GM18519 (cell line): ENCODE data around the gene LLGL1.

ENCODE experiments used
- ATAC-seq: cut with Tn5 transposase; IDR thresholded peaks from one replicate; pipeline ENCODE4 v1.9.1; 2021; ENCODE audit warnings: mild to moderate bottlenecking, moderate library complexity; ENCODE audit not compliant: unreplicated experiment, low FRiP score

Gene LLGL1

GRCh38 chr17:18263885-18264682 is 38.6 kb downstream of the LLGL1 start:
- no peak for ATAC-seq

GRCh38 chr17:18267366-18267765 is 41.9 kb downstream of the LLGL1 start:
- ATAC-seq = no peak

GRCh38 chr17:18267927-18268711 is 42.7 kb downstream of the LLGL1 start:
- ATAC-seq = no peak

GRCh38 chr17:18270046-18270931 is 44.9 kb downstream of the LLGL1 start:
- no peak for ATAC-seq

GRCh38 chr17:18277076-18277475 is 51.6 kb downstream of the LLGL1 start:
- no peak for ATAC-seq

- ATAC-seq = no peak
These were observed 53.4 kb downstream of the LLGL1 start for GRCh38 chr17:18278867-18279266.

GRCh38 chr17:18280249-18280648 is 54.8 kb downstream of the LLGL1 start:
- ATAC-seq = no peak

GRCh38 chr17:18280766-18281371 is 55.4 kb downstream of the LLGL1 start:
- ATAC-seq = no peak

GRCh38 chr17:18281788-18282187 is 56.4 kb downstream of the LLGL1 start:
- ATAC-seq = no peak

- no peak for ATAC-seq
These were observed 59.9 kb downstream of the LLGL1 start for GRCh38 chr17:18285296-18285695.

- no peak for ATAC-seq
These were observed 66.5 kb downstream of the LLGL1 start for GRCh38 chr17:18291718-18292540.
